IMR-90 (cell line): Measurements from ENCODE around the gene WAS. TPM values are rescaled to one million over a fixed set of nuclear protein-coding genes. Genes with fewer than 3 reads are reported as not detected.

Source experiments
- ATAC-seq: fragments of 200-7000 bp; cut with Tn5 transposase; 2 replicates; pipeline ENCODE4 v1.9.1; 2020; ENCODE audit warnings: low read depth, mild to moderate bottlenecking, moderate library complexity
- BruUV-seq: library from RNA; stranded (reverse); fragments of 400-500 nt; replicated peaks from 2 replicates; lab custom pipeline; 2021; lab: Mats Ljungman, UMichigan
- CTCF ChIA-PET: fragments of 300-600 bp; formaldehyde crosslinking; extraction: SDS; loops from one replicate; lab custom pipeline; 2021; ENCODE audit warnings: antibody characterized with exemption; lab: Yijun Ruan, JAX
- POLR2A ChIA-PET: fragments of 300-600 bp; sonication (Branson Sonifier 250); formaldehyde crosslinking; loops from one replicate; lab custom pipeline; 2022; ENCODE audit warnings: antibody characterized with exemption; ENCODE audit not compliant: unreplicated experiment; lab: Charles Lee
- DNase-seq: peaks from one replicate; pipeline ENCODE4 v3.0.0; 2013
- H2AFZ ChIP-seq: replicated peaks from 2 replicates; pipeline ENCODE3; 2013; ENCODE audit warnings: low read length, mild to moderate bottlenecking; ENCODE audit not compliant: poor library complexity
- H2AK5ac ChIP-seq: 2 replicates; pipeline ENCODE4 v1.6.1; 2013; ENCODE audit warnings: low read depth, low read length, inconsistent platforms
- H2AK9ac ChIP-seq: replicated peaks from 2 replicates; pipeline ENCODE3; 2013; ENCODE audit warnings: mild to moderate bottlenecking, low read depth, low read length, moderate library complexity; ENCODE audit not compliant: poor library complexity
- H2BK120ac ChIP-seq: 2 replicates; pipeline ENCODE4 v1.6.1; 2013; ENCODE audit warnings: low read depth, low read length, inconsistent platforms
- H2BK15ac ChIP-seq: 3 replicates; pipeline ENCODE4 v1.6.1; 2013; ENCODE audit warnings: low read depth, low read length, inconsistent platforms
- H2BK20ac ChIP-seq: 2 replicates; pipeline ENCODE4 v1.6.1; 2013; ENCODE audit warnings: low read depth, mild to moderate bottlenecking, inconsistent platforms, low read length, moderate library complexity
- H2BK5ac ChIP-seq: 2 replicates; pipeline ENCODE4 v1.6.1; 2013; ENCODE audit warnings: mild to moderate bottlenecking, low read depth, low read length, inconsistent platforms; ENCODE audit not compliant: poor library complexity, severe bottlenecking
- H3K14ac ChIP-seq: replicated peaks from 2 replicates; pipeline ENCODE4 v1.6.1; 2013; ENCODE audit warnings: low read depth, low read length, inconsistent platforms
- H3K18ac ChIP-seq: 2 replicates; pipeline ENCODE4 v1.6.1; 2013; ENCODE audit warnings: low read depth, low read length, control low read depth
- H3K23ac ChIP-seq: 2 replicates; pipeline ENCODE4 v1.6.1; 2013; ENCODE audit warnings: low read depth, low read length, inconsistent platforms
- H3K27ac ChIP-seq: 2 replicates; pipeline ENCODE4 v1.5.1; 2013; ENCODE audit warnings: mild to moderate bottlenecking, control low read depth, low read length; ENCODE audit not compliant: insufficient read depth
- H3K27me3 ChIP-seq: 2 replicates; pipeline ENCODE4 v1.6.1; 2013; ENCODE audit warnings: low read length; ENCODE audit not compliant: control insufficient read depth, insufficient read depth
- H3K36me3 ChIP-seq: 2 replicates; pipeline ENCODE4 v1.6.1; 2013; ENCODE audit warnings: low read length, mixed read lengths; ENCODE audit not compliant: control insufficient read depth, insufficient read depth
- H3K4ac ChIP-seq: 2 replicates; pipeline ENCODE4 v1.6.1; 2013; ENCODE audit warnings: low read depth, low read length, inconsistent platforms
- H3K4me1 ChIP-seq: 2 replicates; pipeline ENCODE4 v1.6.1; 2013; ENCODE audit warnings: low read length, mixed read lengths; ENCODE audit not compliant: control insufficient read depth, insufficient read depth
- H3K4me2 ChIP-seq: 2 replicates; pipeline ENCODE4 v1.6.1; 2013; ENCODE audit warnings: low read depth, mild to moderate bottlenecking, control low read depth, low read length, moderate library complexity
- H3K4me3 ChIP-seq: 2 replicates; pipeline ENCODE4 v1.5.1; 2013; ENCODE audit warnings: low read depth, mild to moderate bottlenecking, control low read depth, low read length, moderate library complexity; ENCODE audit not compliant: insufficient read depth
- H3K56ac ChIP-seq: 2 replicates; pipeline ENCODE4 v1.6.1; 2013; ENCODE audit warnings: low read length, inconsistent platforms; ENCODE audit not compliant: insufficient read depth; ENCODE audit errors: extremely low read depth
- H3K79me1 ChIP-seq, 2 experiments: 2 replicates each; pipeline ENCODE4 v1.6.1; 2013; ENCODE audit warnings: low read length in 2 of 2, inconsistent platforms in 1 of 2, low read depth in 1 of 2
- H3K9ac ChIP-seq: 2 replicates; pipeline ENCODE4 v1.6.1; 2013; ENCODE audit warnings: low read depth, low read length, control low read depth
- H3K9me1 ChIP-seq: 2 replicates; pipeline ENCODE4 v1.6.1; 2013; ENCODE audit warnings: low read length, inconsistent platforms; ENCODE audit not compliant: insufficient read depth
- H3K9me3 ChIP-seq: 2 replicates; pipeline ENCODE4 v1.6.1; 2013; ENCODE audit warnings: low read length; ENCODE audit not compliant: control insufficient read depth, insufficient read depth
- H4K20me1 ChIP-seq: 2 replicates; pipeline ENCODE4 v1.6.1; 2013; ENCODE audit warnings: low read length, inconsistent platforms; ENCODE audit not compliant: insufficient read depth
- H4K5ac ChIP-seq: 2 replicates; pipeline ENCODE4 v1.6.1; 2013; ENCODE audit warnings: mild to moderate bottlenecking, low read depth, low read length, control low read depth
- H4K8ac ChIP-seq, 2 experiments: 2 replicates each; pipeline ENCODE4 v1.6.1; 2013; ENCODE audit warnings: low read depth in 2 of 2, low read length in 2 of 2, control low read depth in 1 of 2, inconsistent platforms in 1 of 2
- H4K91ac ChIP-seq: 2 replicates; pipeline ENCODE4 v1.6.1; 2013; ENCODE audit warnings: low read depth, low read length, inconsistent platforms; ENCODE audit not compliant: insufficient read depth
- BHLHE40 ChIP-seq: fragments of 150-350 bp; IDR thresholded peaks from 2 replicates; pipeline ENCODE4 v1.6.1; 2016; ENCODE audit warnings: mild to moderate bottlenecking, low read depth, low read length
- CHD1 ChIP-seq: IDR thresholded peaks from 2 replicates; pipeline ENCODE4 v1.6.1; 2012; ENCODE audit warnings: low read depth, low read length, improper control_type of control experiment
- FOS ChIP-seq: fragments of 150-350 bp; IDR thresholded peaks from 2 replicates; pipeline ENCODE4 v1.6.1; 2016; ENCODE audit warnings: low read depth, low read length
- RAD21 ChIP-seq: IDR thresholded peaks from 2 replicates; pipeline ENCODE4 v1.6.1; 2012; ENCODE audit warnings: low read length, improper control_type of control experiment
- RCOR1 ChIP-seq: IDR thresholded peaks from 2 replicates; pipeline ENCODE4 v1.6.1; 2012; ENCODE audit warnings: mild to moderate bottlenecking, low read length, improper control_type of control experiment; ENCODE audit not compliant: insufficient replicate concordance
- RFX5 ChIP-seq: IDR thresholded peaks from 2 replicates; pipeline ENCODE4 v1.8.0; 2012; ENCODE audit warnings: low read depth, mild to moderate bottlenecking, low read length, moderate library complexity
- SMC3 ChIP-seq: fragments of 150-350 bp; IDR thresholded peaks from 2 replicates; pipeline ENCODE4 v1.6.1; 2016; ENCODE audit warnings: low read depth, mild to moderate bottlenecking, antibody characterized with exemption, low read length, moderate library complexity
- WGBS, 2 experiments: methylation state at CpG; one replicate each; pipeline versions ENCODE4 v1.1.5 to v1.1.7; 2013; ENCODE audit warnings: missing lambda C conversion rate in 2 of 2; ENCODE audit not compliant: insufficient read length in 1 of 2; ENCODE audit errors: extremely low coverage in 2 of 2; 5-methylcytosine and 5-hydroxymethylcytosine counted together
- dilution Hi-C: fragments of 300-500 bp; cut with HindIII; formaldehyde crosslinking; loops from one replicate; pipeline ENCODE4 v1.14.3; 2018; ENCODE audit warnings: low sequenced_read_pairs; ENCODE audit not compliant: unreplicated experiment
- in situ Hi-C: fragments of 300-500 bp; cut with MboI; formaldehyde crosslinking; loops from 3 replicates; pipeline ENCODE4 v1.14.3; 2019; ENCODE audit warnings: low sequenced_read_pairs, inconsistent platforms, mixed read lengths
- intact Hi-C: fragments of 100-400 bp; cut with micrococcal nuclease; formaldehyde crosslinking; loops from 2 replicates; pipeline ENCODE4 v1.10.0; 2022
- polyA plus RNA-seq, 3 experiments: library from polyadenylated mRNA; depleted of rRNA; stranded (reverse); fragments of >200 nt; gene quantifications; 2 replicates each; pipeline ENCODE4 v1.2.3, GENCODE V29; 2012; ENCODE audit warnings: low replicate concordance in 1 of 3
- total RNA-seq: library from RNA; depleted of rRNA; stranded (reverse); fragments of >200 nt; gene quantifications from 2 replicates; pipeline ENCODE4 v1.2.3, GENCODE V29; 2012
- TF ChIP-seq, protein P1 (sequence below): fragments of 150-350 bp; IDR thresholded peaks from 2 replicates; pipeline ENCODE4 v1.6.1; 2017; ENCODE audit warnings: mild to moderate bottlenecking, antibody characterized with exemption, low read length, low read depth
- TF ChIP-seq, protein P2 (sequence below): fragments of 150-350 bp; IDR thresholded peaks from 2 replicates; pipeline ENCODE4 v1.6.1; 2016; ENCODE audit warnings: low read depth, mild to moderate bottlenecking, low read length, moderate library complexity, borderline replicate concordance

WAS gene
- total and polyA plus RNA-seq, 2 of the 4 experiments (the other 2 are of a cell fraction), result 0.14 TPM; not detected in 1

DNA sequence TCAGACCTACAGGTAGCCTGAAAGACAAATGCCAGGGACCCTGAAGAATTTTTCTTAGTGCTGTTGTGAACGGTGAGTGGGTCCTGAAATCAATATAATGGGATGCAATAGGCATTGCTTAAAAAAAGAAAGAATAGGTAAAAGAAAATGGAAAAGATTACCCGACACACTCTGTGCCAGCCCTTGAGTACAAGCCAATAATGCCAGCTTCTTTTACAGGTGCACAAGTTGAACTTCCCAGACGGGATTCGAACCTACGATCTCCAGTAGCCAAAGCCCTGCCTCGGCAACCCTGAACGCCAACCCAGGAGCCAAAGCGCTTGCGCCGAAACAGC is 53.2 kb downstream of the WAS start:
- H3K9ac ChIP-seq, result no peak overlapping the region
- no peaks in the 10 kb centered on the region for H4K20me1 ChIP-seq
- CTCF ChIA-PET, result no interaction called here

More for the DNA sequence above, 53.2 kb downstream of the WAS start:
- H3K14ac ChIP-seq, result no peak overlapping the region
- intact Hi-C loops (loop anchor here (1.0 kb wide), 1 partner anchor 64 kb away; no protein-coding TSS in a partner anchor), in situ Hi-C loops (no loop called here), dilution Hi-C loops (no loop called here)
- no peaks in the 10 kb centered on the region for H3K36me3 ChIP-seq
- no peak for ATAC-seq
- TF ChIP-seq FOS, result no peak
- no peak for TF ChIP-seq BHLHE40
- no peak for TF ChIP-seq SMC3
- no peak for TF ChIP-seq RCOR1
- TF ChIP-seq, protein P1, sequence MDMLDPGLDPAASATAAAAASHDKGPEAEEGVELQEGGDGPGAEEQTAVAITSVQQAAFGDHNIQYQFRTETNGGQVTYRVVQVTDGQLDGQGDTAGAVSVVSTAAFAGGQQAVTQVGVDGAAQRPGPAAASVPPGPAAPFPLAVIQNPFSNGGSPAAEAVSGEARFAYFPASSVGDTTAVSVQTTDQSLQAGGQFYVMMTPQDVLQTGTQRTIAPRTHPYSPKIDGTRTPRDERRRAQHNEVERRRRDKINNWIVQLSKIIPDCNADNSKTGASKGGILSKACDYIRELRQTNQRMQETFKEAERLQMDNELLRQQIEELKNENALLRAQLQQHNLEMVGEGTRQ, result no peak
- no peak for TF ChIP-seq RFX5
- no peak for TF ChIP-seq CHD1
- TF ChIP-seq RAD21, result no peak
- TF ChIP-seq, protein P2, sequence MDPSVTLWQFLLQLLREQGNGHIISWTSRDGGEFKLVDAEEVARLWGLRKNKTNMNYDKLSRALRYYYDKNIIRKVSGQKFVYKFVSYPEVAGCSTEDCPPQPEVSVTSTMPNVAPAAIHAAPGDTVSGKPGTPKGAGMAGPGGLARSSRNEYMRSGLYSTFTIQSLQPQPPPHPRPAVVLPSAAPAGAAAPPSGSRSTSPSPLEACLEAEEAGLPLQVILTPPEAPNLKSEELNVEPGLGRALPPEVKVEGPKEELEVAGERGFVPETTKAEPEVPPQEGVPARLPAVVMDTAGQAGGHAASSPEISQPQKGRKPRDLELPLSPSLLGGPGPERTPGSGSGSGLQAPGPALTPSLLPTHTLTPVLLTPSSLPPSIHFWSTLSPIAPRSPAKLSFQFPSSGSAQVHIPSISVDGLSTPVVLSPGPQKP, result no peak
- no peak overlapping the region for H3K4ac ChIP-seq
- BruUV-seq, result no TSS peak
- peak overlapping the region; percentile 75 for H4K5ac ChIP-seq
- peak overlapping the region; percentile 42 for H3K4me2 ChIP-seq
- no peaks in the 10 kb centered on the region; the same call in 1 of the 2 replicates for H3K27me3 ChIP-seq
- no peak overlapping the region for H4K91ac ChIP-seq
- no peak overlapping the region for H2BK5ac ChIP-seq
- H3K4me1 ChIP-seq, result no peaks in the 10 kb centered on the region
- H3K9me3 ChIP-seq, result no peaks in the 10 kb centered on the region
- H2BK120ac ChIP-seq, result no peak overlapping the region
- no peak overlapping the region for H3K27ac ChIP-seq
- peak overlapping the region; percentile 4; the same call in 1 of the 2 replicates for H3K4me3 ChIP-seq
- no peak overlapping the region for H2AK5ac ChIP-seq
- H3K9me1 ChIP-seq, result 0 out of 2 replicates have a peak, but pooled peaks cover 3% of the 10 kb centered on the region
- H2BK15ac ChIP-seq, result no peak overlapping the region
- H3K56ac ChIP-seq, result no peak overlapping the region
- DNase-seq, result no peak
- no peak overlapping the region for H2AK9ac ChIP-seq
- no peak overlapping the region for H3K18ac ChIP-seq
- POLR2A ChIA-PET, result no interaction called here
- H4K8ac ChIP-seq, result peak overlapping the region; percentile 59 to 83
- no peaks in the 10 kb centered on the region for H3K79me1 ChIP-seq
- peak overlapping the region; percentile 65 for H2AFZ ChIP-seq
- H3K23ac ChIP-seq, result no peak overlapping the region
- H2BK20ac ChIP-seq, result no peak overlapping the region
- 45% methylated on average over 6 of the region's 10 CpGs; no CpG with 5 or more reads in 1 of the 2 experiments for WGBS, 2 experiments
